ENCODE data around the gene SDCCAG8. TPM values are rescaled to one million over a fixed set of nuclear protein-coding genes. Genes with fewer than 3 reads are reported as not detected.
A peak's percentile ranks its signal among the peaks of the same experiment; 100 is the strongest.

Gene SDCCAG8
- total RNA-seq, 1 experiment from 2014 or later = 194 TPM

- DNase-seq = no peak
- no peak for ATAC-seq
- no peak overlapping the region for H2AFZ ChIP-seq (ENCODE audit: low read length)
- BruUV-seq (replicated peaks) = no TSS peak
- no peak overlapping the region for H3K4me3 ChIP-seq (ENCODE audit: low read length)
- CTCF ChIA-PET = no interaction called here
- POLR2A ChIA-PET (ENCODE audit: unreplicated experiment) = no interaction called here
- no peaks in the 10 kb centered on the region for H3K9me3 ChIP-seq (ENCODE audit: low read length)
- H3K4me2 ChIP-seq (ENCODE audit: low read length) = no peak overlapping the region
- H3K27me3 ChIP-seq (ENCODE audit: low read length) = no peaks in the 10 kb centered on the region
- no peaks in the 10 kb centered on the region for H3K4me1 ChIP-seq (ENCODE audit: insufficient read depth, low read length)
- no peak for TF ChIP-seq EZH2phosphoT487 (IDR thresholded peaks at IDR 0.05; ENCODE audit: borderline replicate concordance, low read length)
- no peak for TF ChIP-seq EZH2 (IDR thresholded peaks at IDR 0.05; ENCODE audit: low read length, unreplicated experiment)
- TF ChIP-seq CTCF (conservative IDR thresholded peaks at IDR 0.05; ENCODE audit: low read depth, low read length) = no peak
- no peak overlapping the region for H3K27ac ChIP-seq (ENCODE audit: low read length)
- no peaks in the 10 kb centered on the region for H4K20me1 ChIP-seq (ENCODE audit: low read length)
- H3K9ac ChIP-seq (ENCODE audit: low read length) = no peak overlapping the region
- H3F3A ChIP-seq (ENCODE audit: low read length, unreplicated experiment) = no peaks in the 10 kb centered on the region
- H3K36me3 ChIP-seq (ENCODE audit: low read depth, low read length) = peaks cover 12% of the 10 kb centered on the region; the same call in 1 of the 2 replicates
- H3K79me2 ChIP-seq (ENCODE audit: low read length) = no peaks in the 10 kb centered on the region
- intact Hi-C loops (cut with micrococcal nuclease) = no loop called here
- H3K9me2 ChIP-seq (replicated peaks; ENCODE audit: low read length) = no peaks in the 10 kb centered on the region
Measured at GRCh38 chr1:243322326-243322725, 66.5 kb downstream of the SDCCAG8 start.

GRCh38 chr1:243323491-243323890 is 67.7 kb downstream of the SDCCAG8 start:
- CTCF ChIA-PET = no interaction called here
- intact Hi-C loops (cut with micrococcal nuclease) = no loop called here
- TF ChIP-seq CTCF (conservative IDR thresholded peaks at IDR 0.05; ENCODE audit: low read depth, low read length) = no peak
- TF ChIP-seq EZH2phosphoT487 (IDR thresholded peaks at IDR 0.05; ENCODE audit: borderline replicate concordance, low read length) = no peak
- no peak for TF ChIP-seq EZH2 (IDR thresholded peaks at IDR 0.05; ENCODE audit: low read length, unreplicated experiment)
- H3K36me3 ChIP-seq (ENCODE audit: low read depth, low read length) = peaks cover 3% of the 10 kb centered on the region; the same call in 1 of the 2 replicates
- no peaks in the 10 kb centered on the region for H3K79me2 ChIP-seq (ENCODE audit: low read length)
- H3K9ac ChIP-seq (ENCODE audit: low read length) = no peak overlapping the region
- BruUV-seq (replicated peaks) = no TSS peak
- no peaks in the 10 kb centered on the region for H3K27me3 ChIP-seq (ENCODE audit: low read length)
- H3F3A ChIP-seq (ENCODE audit: low read length, unreplicated experiment) = no peaks in the 10 kb centered on the region
- no peaks in the 10 kb centered on the region for H3K9me3 ChIP-seq (ENCODE audit: low read length)
- no peak for DNase-seq
- ATAC-seq = no peak
- H3K27ac ChIP-seq (ENCODE audit: low read length) = no peak overlapping the region
- no peak overlapping the region for H2AFZ ChIP-seq (ENCODE audit: low read length)
- no peak overlapping the region for H3K4me2 ChIP-seq (ENCODE audit: low read length)
- POLR2A ChIA-PET (ENCODE audit: unreplicated experiment) = no interaction called here
- H3K4me1 ChIP-seq (ENCODE audit: insufficient read depth, low read length) = no peaks in the 10 kb centered on the region
- no peaks in the 10 kb centered on the region for H4K20me1 ChIP-seq (ENCODE audit: low read length)
- no peak overlapping the region for H3K4me3 ChIP-seq (ENCODE audit: low read length)
- H3K9me2 ChIP-seq (replicated peaks; ENCODE audit: low read length) = no peaks in the 10 kb centered on the region

GRCh38 chr1:243325305-243325890 is 69.6 kb downstream of the SDCCAG8 start:
- Histone ChIP-seq H3K79me2 (ENCODE audit: low read length) (no peaks in the 10 kb centered on the region), H2AFZ (ENCODE audit: low read length) (no peak overlapping the region), H3K9me3 (ENCODE audit: low read length) (no peaks in the 10 kb centered on the region), H3K27ac (ENCODE audit: low read length) (no peak overlapping the region), H3K9ac (ENCODE audit: low read length) (no peak overlapping the region), H3K36me3 (ENCODE audit: low read depth, low read length) (0 out of 2 replicates have a peak, but pooled peaks cover 1% of the 10 kb centered on the region), H3K4me2 (ENCODE audit: low read length) (no peak overlapping the region), H3K4me3 (ENCODE audit: low read length) (no peak overlapping the region), H3K27me3 (ENCODE audit: low read length) (no peaks in the 10 kb centered on the region), H3K4me1 (ENCODE audit: insufficient read depth, low read length) (no peaks in the 10 kb centered on the region), H3K9me2 (replicated peaks; ENCODE audit: low read length) (no peaks in the 10 kb centered on the region), H3F3A (ENCODE audit: low read length, unreplicated experiment) (no peaks in the 10 kb centered on the region), H4K20me1 (ENCODE audit: low read length) (no peaks in the 10 kb centered on the region)
- ATAC-seq = peak; percentile 76
- intact Hi-C loops (cut with micrococcal nuclease) = loop anchor here (1.0 to 2.0 kb wide), 3 partner anchors 71 to 1305 kb away; partner anchors contain the start of gene CEP170
- ChIA-PET CTCF (no interaction called here), POLR2A (ENCODE audit: unreplicated experiment) (no interaction called here)
- TF ChIP-seq CTCF (conservative IDR thresholded peaks at IDR 0.05; ENCODE audit: low read depth, low read length) (peak; percentile 99), EZH2 (IDR thresholded peaks at IDR 0.05; ENCODE audit: low read length, unreplicated experiment) (no peak), EZH2phosphoT487 (IDR thresholded peaks at IDR 0.05; ENCODE audit: borderline replicate concordance, low read length) (no peak)
- BruUV-seq (replicated peaks) = no TSS peak
- DNase-seq = peak; percentile 93
